AG10803 (cell line): Measurements from ENCODE around the gene ACOXL.

Experiments
- DNase-seq: peaks from one replicate; pipeline ENCODE4 v3.0.0; 2010; ENCODE audit warnings: low read depth
- H3K4me3 ChIP-seq: 2 replicates; pipeline ENCODE4 v1.5.1; 2011; ENCODE audit warnings: mild to moderate bottlenecking, low read length, control low read depth
- TF ChIP-seq, protein P1 (sequence below): conservative IDR thresholded peaks from 2 replicates; pipeline ENCODE4 v1.5.1; 2011; ENCODE audit warnings: mild to moderate bottlenecking, low read length, control low read depth, inconsistent platforms

Gene ACOXL

DNA sequence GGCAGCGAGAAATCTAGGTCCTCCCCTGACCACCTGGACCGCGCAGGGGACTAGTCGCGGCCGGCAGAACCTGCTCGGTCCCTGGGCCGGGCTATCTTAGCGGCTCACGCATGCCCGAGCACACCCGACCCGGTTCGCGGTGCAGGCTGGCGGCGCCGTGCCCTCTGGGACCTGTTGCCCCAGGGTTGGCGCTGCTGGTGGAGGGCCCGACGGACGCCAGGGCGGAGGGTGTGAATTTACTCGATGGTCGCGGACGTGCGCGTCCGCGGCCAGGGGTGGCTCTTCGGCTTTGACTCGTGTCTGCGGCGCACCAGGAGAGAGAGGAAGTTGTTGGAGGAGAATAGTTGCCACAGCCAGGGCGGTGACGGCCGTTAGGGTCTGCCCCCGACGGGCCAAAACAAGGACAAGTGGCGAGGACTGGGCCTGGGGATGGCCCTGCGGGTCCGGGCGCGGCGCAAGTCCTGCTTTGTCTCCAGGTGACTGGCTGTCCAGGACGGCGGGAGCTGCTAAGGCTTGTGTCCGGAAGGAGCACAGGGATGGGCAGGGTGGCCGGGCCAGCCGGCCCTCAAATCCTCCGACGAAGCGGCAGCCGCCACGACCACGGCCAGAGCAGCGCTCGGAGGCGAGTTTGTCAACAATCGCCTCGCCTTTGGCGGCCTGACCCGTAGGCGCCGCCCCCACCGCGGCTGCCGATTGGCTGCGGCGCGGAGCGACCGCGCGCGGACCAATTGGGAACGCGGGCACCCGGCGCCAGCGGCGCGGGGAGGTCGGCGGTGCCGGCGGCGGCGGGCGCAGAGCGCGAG, 389.7 kb downstream of the ACOXL start:
- DNase-seq: peak; percentile 85
- TF ChIP-seq, protein P1, sequence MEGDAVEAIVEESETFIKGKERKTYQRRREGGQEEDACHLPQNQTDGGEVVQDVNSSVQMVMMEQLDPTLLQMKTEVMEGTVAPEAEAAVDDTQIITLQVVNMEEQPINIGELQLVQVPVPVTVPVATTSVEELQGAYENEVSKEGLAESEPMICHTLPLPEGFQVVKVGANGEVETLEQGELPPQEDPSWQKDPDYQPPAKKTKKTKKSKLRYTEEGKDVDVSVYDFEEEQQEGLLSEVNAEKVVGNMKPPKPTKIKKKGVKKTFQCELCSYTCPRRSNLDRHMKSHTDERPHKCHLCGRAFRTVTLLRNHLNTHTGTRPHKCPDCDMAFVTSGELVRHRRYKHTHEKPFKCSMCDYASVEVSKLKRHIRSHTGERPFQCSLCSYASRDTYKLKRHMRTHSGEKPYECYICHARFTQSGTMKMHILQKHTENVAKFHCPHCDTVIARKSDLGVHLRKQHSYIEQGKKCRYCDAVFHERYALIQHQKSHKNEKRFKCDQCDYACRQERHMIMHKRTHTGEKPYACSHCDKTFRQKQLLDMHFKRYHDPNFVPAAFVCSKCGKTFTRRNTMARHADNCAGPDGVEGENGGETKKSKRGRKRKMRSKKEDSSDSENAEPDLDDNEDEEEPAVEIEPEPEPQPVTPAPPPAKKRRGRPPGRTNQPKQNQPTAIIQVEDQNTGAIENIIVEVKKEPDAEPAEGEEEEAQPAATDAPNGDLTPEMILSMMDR: no peak
- H3K4me3 ChIP-seq: peak overlapping the region; percentile 82

DNA sequence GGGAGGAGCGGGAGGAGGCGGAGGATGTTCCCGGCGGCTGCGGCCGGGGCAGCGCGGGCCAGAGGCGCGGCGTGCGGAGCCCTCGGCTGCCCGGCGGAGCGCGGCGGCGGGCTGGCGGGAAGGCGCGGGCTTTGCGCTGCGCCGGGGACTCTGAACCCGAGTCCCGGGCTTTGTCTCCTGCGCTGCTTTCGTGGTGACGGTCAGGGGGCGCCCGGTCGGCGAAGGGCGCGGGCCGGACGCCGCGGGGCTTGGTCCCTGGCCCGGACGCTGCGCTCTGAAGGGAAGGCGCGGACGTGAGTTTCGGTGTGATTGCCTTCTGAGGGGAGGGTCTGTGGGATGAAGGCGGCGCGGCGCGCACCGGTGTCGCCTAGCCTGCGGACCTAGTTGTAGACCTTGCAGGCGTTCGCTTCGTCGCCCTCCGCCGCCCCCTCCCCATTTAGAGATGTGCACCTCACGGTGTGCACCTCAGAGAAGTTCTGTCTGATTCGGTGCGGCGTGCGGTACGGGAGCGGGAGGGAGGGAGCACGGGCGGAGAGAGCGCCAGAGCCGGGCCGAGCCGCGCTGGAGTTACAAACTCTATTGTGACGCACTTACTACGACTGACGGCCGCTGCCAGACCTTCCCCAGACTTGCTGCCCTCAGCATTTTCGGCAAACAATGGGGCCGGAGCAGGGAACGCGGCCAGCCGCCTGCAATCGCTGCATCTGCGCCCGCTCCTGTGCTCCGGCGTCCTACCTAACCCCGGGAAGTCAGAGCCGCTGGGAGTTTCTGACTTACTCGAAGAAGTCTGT, 390.5 kb downstream of the ACOXL start:
- TF ChIP-seq, protein P1: no peak
- peak overlapping the region; percentile 85 for H3K4me3 ChIP-seq
- peak; percentile 75 for DNase-seq

DNA sequence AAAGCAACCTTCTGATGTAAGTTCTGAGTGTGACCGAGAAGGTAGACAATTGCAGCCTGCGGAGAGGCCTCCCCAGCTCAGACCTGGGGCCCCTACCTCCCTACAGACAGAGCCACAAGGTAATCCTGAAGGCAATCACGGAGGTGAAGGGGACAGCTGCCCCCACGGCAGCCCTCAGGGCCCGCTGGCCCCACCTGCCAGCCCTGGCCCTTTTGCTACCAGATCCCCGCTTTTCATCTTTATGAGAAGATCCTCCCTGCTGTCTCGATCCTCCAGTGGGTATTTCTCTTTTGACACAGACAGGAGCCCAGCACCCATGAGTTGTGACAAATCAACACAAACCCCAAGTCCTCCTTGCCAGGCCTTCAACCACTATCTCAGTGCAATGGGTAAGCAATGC, 391.4 kb downstream of the ACOXL start:
- no peak for DNase-seq
- TF ChIP-seq, protein P1: no peak
- no peak overlapping the region for H3K4me3 ChIP-seq

DNA sequence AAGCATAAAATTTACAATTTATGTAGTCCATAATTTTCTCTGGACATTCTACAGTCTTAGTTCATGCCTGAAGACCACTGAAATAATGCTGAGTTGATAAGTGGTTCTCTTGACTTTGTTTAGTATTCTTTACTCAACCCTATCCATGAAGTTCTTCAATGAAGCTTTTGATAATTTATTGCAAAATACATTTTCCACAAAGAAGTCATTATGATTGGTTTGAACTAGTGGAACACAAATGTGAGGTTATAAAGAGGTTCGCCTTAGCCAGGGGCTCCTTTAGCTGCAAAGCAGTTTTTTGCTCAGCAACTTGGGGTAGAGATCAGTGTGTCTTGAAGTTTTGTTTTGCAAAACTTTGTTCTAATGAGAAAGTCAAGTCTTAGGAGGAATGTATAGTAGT, 394.2 kb downstream of the ACOXL start:
- TF ChIP-seq, protein P1: no peak
- DNase-seq: no peak
- H3K4me3 ChIP-seq: no peak overlapping the region

DNA sequence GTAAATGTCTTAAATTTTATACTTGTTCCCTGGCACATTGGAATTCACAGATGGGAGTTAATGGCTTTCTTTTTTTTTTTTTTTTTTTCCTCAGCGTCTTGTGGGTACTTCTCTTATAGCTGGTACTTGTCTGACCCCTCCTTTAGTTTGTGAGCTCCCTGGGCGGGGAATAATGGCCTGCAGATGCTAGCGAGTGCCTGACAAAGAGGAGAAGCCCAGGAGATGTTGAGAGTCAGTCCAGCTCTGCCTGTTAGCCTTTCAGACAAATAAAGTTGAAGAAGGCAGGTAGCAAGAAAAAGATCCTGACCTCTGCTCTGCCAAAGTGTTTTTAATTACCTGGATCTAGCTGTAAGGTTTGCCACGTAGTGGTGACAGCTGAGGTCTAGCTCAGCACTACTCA, 395.0 kb downstream of the ACOXL start:
- TF ChIP-seq, protein P1: no peak
- no peak overlapping the region for H3K4me3 ChIP-seq
- DNase-seq: no peak

DNA sequence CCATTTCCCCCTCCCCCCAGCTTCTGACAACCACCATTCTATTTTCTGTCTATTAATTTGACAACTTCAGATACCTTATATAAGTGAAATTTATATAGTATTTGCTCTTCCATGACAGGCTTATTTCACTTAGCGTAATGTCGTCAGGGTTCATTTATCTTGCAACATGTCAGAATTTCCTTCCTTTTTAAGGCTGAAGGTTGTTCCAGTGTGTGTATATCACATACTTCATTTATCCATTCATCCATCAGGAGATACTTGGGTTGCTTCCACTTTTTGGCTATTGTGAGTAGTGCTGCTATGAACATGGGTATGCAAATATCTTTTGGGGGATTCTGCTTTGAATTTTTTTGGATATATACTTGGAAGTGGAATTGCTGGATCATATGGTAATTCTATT, 395.7 kb downstream of the ACOXL start:
- no peak overlapping the region for H3K4me3 ChIP-seq
- no peak for DNase-seq
- TF ChIP-seq, protein P1: no peak
